WERI-Rb-1 (cell line): Measurements from ENCODE around the gene PPY.
"Not testable (repeated sequence)": the region's sequence is repeated elsewhere in the genome, so short reads cannot be mapped to it uniquely, and the experiment has no call there.

Experiments
- DNase-seq: peaks from one replicate; pipeline ENCODE4 v3.0.0-alpha.2; 2020
- H3K27ac ChIP-seq: fragments of 250-450 bp; sonication (Bioruptor Pico); 2 replicates; pipeline ENCODE4 v1.5.1; 2020; ENCODE audit warnings: mild to moderate bottlenecking, moderate library complexity
- H3K27me3 ChIP-seq: fragments of 250-450 bp; sonication (Bioruptor Pico); 2 replicates; pipeline ENCODE4 v1.5.1; 2021; ENCODE audit warnings: mild to moderate bottlenecking, low read depth, moderate library complexity; ENCODE audit not compliant: insufficient read depth, severe bottlenecking
- H3K36me3 ChIP-seq: fragments of 250-450 bp; sonication (Bioruptor Pico); 2 replicates; pipeline ENCODE4 v1.5.1; 2020; ENCODE audit warnings: mild to moderate bottlenecking, moderate library complexity
- H3K4me3 ChIP-seq: 2 replicates; pipeline ENCODE4 v1.5.1; 2011; ENCODE audit warnings: low read depth, mild to moderate bottlenecking, control low read depth, low read length
- H3K9me3 ChIP-seq: fragments of 250-450 bp; sonication (Bioruptor Pico); 2 replicates; pipeline ENCODE4 v1.5.1; 2021; ENCODE audit warnings: mild to moderate bottlenecking, moderate library complexity; ENCODE audit not compliant: severe bottlenecking
- TF ChIP-seq, protein P1 (sequence below): IDR thresholded peaks from 2 replicates; pipeline ENCODE4 v1.5.1; 2011; ENCODE audit warnings: low read depth, mild to moderate bottlenecking, control low read depth, inconsistent platforms, low read length

PPY gene

GRCh38 chr17:43976963-43977837 lies 34.9 kb upstream of the PPY start:
- H3K4me3 ChIP-seq, result no peak overlapping the region
- no peaks in the 10 kb centered on the region for H3K27me3 ChIP-seq
- H3K36me3 ChIP-seq, result no peaks in the 10 kb centered on the region
- H3K27ac ChIP-seq, result no peak overlapping the region
- H3K9me3 ChIP-seq, result no peaks in the 10 kb centered on the region
- no peak for DNase-seq
- TF ChIP-seq, protein P1, sequence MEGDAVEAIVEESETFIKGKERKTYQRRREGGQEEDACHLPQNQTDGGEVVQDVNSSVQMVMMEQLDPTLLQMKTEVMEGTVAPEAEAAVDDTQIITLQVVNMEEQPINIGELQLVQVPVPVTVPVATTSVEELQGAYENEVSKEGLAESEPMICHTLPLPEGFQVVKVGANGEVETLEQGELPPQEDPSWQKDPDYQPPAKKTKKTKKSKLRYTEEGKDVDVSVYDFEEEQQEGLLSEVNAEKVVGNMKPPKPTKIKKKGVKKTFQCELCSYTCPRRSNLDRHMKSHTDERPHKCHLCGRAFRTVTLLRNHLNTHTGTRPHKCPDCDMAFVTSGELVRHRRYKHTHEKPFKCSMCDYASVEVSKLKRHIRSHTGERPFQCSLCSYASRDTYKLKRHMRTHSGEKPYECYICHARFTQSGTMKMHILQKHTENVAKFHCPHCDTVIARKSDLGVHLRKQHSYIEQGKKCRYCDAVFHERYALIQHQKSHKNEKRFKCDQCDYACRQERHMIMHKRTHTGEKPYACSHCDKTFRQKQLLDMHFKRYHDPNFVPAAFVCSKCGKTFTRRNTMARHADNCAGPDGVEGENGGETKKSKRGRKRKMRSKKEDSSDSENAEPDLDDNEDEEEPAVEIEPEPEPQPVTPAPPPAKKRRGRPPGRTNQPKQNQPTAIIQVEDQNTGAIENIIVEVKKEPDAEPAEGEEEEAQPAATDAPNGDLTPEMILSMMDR, result no peak

GRCh38 chr17:43975898-43976297 lies 33.6 kb upstream of the PPY start:
- TF ChIP-seq, protein P1, result no peak
- no peaks in the 10 kb centered on the region for H3K27me3 ChIP-seq
- no peaks in the 10 kb centered on the region for H3K9me3 ChIP-seq
- DNase-seq, result no peak
- no peak overlapping the region for H3K27ac ChIP-seq
- no peak overlapping the region for H3K4me3 ChIP-seq
- H3K36me3 ChIP-seq, result no peaks in the 10 kb centered on the region

DNA sequence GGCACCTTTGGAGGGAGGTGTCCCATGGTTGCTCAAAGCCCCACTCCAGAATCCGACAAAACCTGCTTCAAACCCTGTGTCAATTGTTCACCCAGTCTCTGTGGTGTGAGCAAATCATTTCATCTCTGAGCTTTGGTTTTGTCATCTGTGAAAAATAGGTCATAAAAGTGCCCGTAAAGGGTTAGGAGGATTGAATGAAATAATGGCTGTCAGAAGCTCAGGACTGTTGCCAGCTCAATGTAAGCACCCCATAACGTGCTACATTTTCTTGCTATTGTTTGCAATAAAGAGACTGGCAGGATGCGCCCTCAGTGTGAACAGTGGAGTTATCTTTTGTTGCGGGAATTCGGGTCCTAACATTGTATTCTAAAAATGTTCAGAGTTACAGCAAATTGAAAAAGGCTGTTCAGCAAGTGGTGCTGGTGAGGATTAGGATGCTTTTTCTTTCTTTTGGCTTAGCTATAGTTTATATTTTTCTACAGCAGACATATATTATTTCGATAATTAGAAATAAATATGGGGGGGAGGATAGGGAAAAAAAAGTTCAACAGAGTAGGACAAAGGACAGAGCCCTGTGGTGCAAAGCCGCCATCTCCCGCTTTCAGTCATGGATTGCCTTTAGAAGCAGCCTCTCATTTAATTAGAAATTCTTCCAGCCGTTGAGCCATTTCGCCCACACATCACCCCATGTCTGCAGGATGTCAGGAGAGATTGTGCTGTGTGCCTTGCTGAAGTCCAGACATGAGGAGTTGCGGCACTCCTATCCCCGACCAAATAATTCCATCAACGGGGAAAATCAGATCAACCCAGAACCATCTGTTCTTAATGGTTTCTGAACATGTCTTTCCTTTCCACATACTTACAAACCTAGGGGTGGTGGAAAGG lies 32.3 kb upstream of the PPY start:
- peak overlapping the region; percentile 4 for H3K27ac ChIP-seq
- TF ChIP-seq, protein P1, result no peak
- no peak overlapping the region for H3K4me3 ChIP-seq
- no peaks in the 10 kb centered on the region for H3K9me3 ChIP-seq
- no peaks in the 10 kb centered on the region for H3K27me3 ChIP-seq
- no peaks in the 10 kb centered on the region for H3K36me3 ChIP-seq
- DNase-seq, result peak; percentile 35

DNA sequence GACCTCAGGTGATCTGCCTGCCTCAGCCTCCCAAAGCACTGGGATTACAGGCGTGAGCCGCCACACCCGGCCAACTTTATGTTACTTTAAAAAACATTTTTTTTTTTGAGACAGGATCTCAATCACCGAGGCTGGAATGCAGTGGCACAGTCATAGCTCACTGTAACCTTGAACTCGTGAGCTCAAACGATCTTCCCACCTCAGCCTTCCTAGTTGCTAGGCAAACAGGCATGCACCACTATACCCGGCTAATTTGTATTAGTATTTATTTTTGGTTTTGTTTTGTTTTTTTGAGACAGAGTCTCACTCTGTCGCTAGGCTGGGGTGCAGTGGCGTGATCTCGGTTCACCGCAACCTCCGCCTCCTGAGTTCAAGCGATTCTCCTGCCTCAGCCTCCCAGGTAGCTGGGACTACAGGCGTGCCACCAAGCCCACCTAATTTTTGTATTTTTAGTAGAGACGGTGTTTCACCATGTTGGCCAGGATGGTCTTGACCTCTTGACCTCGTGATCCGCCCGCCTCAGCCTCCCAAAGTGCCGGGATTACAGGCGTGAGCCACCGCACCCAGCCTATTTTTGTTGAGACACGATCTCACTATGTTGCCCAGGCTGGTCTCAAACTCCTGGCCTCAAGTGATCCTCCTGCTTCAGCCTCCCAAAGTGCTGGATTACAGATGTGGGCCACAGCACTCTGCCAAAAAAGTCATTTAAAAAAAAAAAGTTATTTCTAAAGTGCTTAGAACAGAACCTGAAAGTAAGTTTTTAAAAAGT lies 30.4 kb upstream of the PPY start:
- H3K27me3 ChIP-seq, H3K27ac ChIP-seq, DNase-seq, H3K36me3 ChIP-seq, H3K9me3 ChIP-seq, H3K4me3 ChIP-seq: not testable (repeated sequence)

DNA sequence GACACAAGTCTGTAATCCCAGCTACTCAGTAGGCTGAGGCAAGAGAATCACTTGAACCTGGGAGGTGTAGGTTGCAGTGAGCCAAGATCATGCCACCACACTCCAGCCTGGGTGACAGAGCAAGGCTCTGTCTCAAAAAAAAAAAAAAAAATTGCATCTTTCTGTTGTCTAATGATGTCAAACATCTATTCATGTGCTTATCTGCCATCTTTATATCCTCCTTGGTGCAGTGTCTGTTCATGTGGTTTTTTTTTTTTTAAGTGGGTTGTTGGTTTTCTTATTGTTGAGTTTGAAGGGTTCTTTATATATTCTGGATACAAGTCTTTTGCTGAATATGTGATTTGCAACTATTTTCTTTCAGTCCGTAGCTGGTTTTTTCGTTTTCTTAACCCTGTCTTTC lies 29.2 kb upstream of the PPY start:
- not testable (repeated sequence) for H3K4me3 ChIP-seq, DNase-seq

DNA sequence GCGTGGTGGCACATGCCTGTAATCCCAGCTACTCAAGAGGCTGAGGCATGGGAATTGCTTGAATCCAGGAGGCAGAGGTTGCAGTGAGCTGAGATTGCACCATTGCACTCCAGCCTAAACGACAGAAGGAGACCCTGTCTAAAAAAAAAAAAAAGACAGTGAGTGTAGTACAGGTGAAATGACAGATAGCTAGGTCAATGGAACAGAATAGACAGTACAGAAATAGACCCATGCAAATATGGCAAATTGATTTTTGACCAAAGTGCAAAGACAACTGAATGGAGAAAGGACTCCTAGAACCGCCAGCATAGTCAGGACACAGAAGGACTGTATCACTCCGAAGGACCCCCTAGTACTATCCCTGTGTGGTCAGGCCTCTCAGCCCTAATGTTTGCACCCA lies 28.1 kb upstream of the PPY start:
- Histone ChIP-seq H3K9me3 (peaks cover 2% of the 10 kb centered on the region), H3K27ac (no peak overlapping the region), H3K36me3 (no peaks in the 10 kb centered on the region), H3K27me3 (no peaks in the 10 kb centered on the region), H3K4me3 (no peak overlapping the region)
- TF ChIP-seq, protein P1, result no peak
- no peak for DNase-seq

More for the DNA sequence above, 29.2 kb upstream of the PPY start:
- not testable (repeated sequence) for H3K27ac ChIP-seq, H3K9me3 ChIP-seq, H3K27me3 ChIP-seq, H3K36me3 ChIP-seq
